NCI-H748 treated with DMSO at 0.1 percent for 48 hours (cell line): Measurements from ENCODE around the gene TOMM7.
"Not testable (repeated sequence)": the region's sequence is repeated elsewhere in the genome, so short reads cannot be mapped to it uniquely, and the experiment has no call there.

ENCODE experiments used
- DNase-seq: peaks from one replicate; lab custom pipeline; 2025; lab: John Stamatoyannopoulos, UW

The TOMM7 gene

DNA sequence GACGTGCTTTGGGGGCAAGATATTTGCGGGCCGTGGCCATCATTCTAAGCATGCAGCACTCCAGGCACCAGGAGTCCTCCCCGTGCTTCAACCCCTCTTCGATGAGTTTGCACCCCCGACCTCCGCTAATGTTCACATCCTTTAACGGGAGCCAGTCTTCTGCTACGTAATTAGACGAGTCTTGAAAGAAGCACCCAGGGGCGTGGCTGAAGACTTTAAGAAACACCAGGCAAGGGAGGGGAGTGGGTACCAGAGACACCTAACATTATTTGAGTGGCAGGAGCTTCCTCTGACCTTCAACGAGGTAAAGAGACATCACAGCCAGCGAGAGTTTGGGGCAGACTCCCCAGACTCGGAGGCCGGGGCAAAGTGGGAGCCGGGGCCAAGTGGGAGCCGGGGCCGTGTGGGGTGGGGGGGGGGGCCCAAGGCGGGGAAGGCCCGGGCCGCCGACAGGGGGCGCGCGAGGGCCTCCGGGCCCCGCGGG is 31.1 kb upstream of the TOMM7 start:
- DNase-seq = no peak

DNA sequence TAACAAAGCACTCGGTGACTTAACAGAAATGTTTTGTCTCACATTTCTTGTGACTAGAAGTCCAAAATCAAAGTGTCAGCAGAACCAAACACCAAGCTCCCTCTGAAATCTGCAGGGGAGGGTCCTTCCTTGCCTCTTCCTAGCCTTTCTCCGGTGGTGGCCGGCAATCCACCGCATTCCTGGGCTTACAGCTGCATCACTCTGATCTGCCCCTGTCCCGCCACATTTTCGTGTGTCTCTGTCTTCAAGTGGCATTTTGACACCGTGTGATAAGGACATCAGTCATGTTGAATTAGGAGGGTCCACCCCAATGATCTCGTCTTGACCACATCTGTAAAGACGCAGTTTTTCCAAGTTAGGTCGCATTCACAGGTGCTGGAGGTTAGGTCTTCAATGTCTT is 30.5 kb upstream of the TOMM7 start:
- DNase-seq = no peak

DNA sequence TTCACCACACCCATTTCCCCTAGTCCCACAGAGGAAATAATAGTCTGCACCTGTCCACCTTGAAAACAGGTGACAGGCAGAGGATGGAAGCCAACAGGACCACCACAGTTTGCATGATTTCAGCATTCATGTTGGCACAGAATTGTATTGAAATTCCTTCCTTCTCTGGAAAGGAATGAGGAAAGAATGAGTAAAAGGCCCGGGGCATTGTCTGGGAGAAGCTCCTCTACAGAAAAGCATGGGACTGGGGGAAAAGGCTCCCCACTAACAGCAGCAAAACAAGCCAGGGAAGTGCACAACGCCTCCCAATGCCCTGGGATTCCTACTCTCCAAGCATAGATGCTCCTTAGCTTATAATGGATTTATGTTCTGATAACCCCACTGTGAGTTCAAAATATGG is 28.5 kb upstream of the TOMM7 start:
- no peak for DNase-seq

DNA sequence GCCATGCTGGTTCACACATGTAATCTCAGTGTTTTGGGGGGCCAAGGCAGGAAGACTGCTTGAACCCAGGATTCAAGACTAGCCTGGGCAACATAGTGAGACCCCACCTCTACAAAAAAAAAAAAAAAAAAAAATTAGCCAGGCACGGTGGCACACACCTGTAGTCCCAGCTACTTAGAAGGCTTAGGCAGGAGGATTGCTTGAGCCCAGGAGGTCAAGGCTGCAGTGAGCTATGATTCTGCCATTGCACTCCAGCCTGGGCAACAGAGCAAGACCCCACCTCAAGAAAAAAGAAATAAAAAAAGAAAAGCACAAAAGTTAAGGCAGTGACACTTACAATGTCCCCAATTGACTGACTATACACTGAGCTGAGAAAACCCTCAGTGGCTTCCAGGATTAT is 27.7 kb upstream of the TOMM7 start:
- DNase-seq = not testable (repeated sequence)

DNA sequence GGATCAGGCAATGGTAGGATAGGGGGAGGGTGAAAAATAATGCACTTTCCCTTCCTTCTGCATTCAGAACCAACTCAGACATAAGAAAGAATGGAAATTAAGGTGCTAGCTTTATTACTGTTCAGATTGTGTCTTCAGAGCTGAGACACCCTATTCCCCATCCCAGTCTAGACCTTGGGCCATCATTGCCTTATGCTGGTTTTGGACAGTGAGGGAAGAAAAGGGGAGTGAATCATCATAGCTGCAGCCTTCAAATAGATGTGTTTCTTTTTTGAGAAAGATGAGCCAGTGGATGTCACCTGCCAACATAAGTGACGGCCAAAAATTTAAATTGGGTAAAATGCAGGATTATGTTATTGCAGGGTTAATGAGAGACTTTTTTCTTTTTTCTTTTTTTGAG is 27.0 kb upstream of the TOMM7 start:
- no peak for DNase-seq

DNA sequence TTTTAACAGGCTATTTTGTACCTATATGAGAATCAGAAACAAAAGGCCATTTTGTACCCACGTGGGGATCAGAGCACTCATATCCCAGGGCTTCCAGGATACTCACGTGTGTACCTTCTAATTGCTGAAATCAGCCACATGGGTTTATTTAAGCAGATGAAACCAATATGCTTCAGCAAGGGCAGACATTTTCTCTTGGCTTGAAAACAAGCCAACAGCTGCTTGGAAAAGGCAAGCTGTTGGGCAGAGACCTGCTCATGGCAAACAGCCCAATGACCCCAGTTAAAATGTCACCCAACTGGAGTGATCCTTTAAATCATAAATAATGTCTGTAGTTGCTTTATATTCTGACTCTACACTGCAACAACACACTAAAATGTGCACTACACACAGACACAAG is 26.5 kb upstream of the TOMM7 start:
- DNase-seq = no peak

DNA sequence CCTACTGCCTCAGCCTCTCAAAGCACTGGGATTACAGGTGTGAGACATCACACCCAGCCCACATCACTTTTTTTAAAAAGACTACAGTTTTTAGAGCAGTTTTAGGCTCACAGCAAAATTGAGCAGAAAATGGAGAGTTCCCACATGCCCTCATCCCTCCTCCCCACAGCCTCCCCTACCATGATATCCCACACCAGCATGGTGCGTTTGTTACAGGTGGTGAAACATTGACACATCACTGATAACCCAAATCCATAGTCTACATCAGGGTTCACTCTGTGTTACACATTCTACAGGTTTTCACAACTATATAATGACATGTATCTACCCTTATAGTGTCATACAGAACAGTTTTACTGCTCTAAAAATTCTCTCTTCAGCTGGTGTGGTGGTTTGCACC is 24.3 kb upstream of the TOMM7 start:
- no peak for DNase-seq

DNA sequence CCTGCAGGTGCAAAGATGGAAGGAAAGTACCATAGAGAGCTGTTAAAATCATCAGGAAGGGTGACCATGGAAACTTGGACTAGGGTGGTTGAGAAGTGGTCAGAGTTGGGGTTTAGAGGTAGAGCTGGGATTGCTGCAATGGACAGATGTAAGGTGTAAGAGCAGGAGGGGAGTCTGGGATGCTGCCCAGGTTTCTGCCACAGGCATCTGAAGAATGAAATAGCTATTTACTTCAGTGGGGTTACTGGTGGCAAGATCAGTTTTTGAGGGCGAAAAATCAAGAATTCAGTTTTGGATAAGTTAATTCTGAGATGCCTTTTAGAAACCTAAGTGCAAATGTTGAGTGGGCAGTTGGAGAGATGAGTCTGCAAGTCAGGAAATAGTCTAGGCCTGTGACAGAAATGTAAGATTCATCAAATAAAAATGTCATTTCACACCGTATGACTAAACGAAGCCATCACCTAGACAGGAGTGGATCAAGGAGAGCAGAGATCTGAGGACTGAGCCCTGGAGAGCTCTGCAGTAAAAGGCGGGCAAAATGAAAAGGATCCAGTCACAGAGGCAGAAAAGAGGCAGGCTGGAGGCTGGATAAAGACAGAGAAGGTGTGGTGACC is 22.7 kb upstream of the TOMM7 start:
- no peak for DNase-seq

DNA sequence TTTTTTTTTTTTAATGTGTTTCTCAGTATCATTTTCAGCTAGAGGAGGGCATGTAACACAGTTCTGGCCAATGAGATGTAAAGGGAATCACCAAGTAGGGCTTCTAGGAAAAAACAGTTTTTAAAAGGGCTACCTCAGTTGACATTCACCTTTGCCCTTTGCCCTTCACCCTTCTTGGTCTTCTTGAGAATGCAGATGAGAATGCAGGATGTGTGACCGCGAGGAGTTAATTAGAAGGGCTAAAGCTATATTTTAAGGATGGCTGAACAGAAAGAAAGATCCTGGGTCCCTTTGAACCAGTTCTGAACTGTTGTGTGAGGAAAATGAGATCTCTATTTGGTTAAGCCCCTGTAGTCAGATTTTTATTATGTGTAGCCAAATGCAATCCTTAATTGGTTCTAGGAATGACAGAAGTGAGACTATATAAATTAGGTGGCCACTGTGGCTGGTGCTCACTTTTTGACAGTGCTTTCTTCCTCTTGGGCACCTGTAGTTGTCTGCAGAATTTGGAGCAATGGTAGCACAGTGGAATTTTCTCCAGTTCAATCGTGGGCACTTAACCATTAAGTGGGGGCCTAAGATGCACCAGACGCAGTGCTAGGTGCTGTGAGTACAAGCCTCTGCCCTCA is 21.1 kb upstream of the TOMM7 start:
- DNase-seq = no peak

DNA sequence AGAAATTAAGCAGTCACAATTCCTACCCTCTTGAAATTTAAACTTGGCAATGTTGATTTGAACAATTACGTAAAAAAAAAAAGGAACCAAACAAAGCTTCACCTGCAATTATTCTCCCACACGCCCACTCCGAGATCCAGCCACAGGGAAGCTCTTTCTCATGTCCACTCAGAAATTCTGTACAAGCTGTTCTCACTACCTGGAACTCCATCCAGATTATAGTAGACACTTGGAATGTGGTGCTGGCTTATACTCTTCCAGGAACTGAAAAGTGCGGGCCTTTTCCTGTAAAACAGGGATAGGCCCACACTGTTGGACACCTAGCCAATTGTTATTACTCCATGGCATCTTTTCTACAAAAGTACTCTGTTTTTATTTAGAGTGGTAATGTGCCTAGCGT is 20.3 kb upstream of the TOMM7 start:
- DNase-seq = no peak

DNA sequence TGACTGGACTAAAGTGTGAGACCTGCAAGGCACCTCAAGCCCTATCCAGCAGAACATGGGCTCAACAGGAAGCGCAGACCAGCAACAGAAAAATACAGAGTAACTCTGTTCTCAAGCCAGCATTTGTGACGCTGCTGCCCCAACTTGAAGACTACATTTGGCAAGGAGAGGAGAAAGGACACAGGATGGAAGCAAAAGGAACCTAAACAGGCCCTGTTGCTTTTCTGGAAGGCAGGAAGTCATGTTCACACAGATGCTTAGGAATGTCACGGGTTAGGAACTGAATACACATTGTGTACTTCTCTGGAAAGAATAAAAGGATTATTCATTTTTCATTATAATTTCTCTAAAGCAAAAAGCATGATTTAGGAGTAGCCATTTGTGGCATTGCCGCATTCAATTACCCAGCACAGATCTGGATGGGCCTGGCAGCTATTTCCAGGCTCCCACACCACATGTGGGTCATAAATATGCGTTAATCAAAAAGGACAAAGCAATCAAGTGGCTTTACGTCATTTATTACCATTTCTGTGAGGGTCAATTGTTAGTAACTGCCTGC is 19.8 kb upstream of the TOMM7 start:
- DNase-seq = no peak

DNA sequence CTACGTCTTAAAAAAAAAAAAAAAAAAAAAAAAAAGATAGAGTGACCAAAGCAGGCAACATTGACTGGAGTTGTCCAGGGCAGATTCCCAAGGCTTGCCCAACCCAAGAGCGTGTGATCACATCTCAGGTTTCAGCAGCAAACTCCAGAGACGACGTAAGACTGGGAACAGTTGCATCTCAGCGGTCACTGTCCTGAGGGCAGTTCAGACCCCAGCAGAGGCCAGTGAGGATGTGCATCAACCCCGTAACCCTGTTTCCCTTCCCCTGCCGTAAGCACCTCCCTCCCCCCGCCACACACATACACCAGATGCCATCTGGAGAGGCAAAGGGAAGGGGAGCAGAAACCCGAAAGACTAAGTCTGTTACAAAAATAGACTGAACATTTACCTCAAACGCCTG is 19.3 kb upstream of the TOMM7 start:
- DNase-seq = no peak

DNA sequence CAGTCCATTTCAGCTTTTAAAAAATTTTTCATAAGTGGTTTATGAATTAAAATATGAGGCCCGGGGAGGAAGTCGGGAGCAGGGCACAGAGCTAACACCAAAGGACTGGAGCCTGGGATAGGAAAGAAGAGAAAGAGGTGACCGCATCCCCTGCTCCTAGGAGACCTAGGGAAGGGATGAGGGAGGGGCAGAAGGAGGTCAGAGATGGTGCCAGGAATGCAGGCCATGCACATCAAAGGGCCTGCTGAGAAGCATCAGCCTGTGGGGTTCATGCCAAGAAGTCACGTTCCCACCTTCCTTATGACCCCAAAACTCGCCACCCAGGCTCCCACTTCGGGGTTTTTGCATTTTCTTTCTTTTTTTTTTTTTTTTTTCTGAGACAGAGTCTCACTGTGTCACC is 14.7 kb upstream of the TOMM7 start:
- DNase-seq = no peak

DNA sequence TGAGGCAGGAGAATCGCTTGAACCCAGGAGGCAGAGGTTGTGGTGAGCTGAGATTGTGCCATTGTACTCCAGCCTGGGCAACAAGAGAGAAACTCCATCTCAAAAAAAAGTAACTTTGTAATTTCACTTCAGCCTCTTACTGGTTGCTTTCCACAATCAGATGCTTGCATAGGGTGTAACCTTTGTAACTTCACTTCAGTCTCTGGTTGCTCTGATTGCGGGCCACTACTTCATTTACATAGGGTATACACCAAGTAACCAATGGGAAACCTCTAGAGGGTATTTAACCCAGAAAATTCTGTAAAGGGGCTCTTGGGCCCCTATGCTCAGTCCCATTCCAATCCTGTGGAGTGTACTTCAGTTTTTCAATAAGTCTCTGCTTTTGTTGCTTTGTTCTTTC is 13.9 kb upstream of the TOMM7 start:
- DNase-seq = not testable (repeated sequence)

DNA sequence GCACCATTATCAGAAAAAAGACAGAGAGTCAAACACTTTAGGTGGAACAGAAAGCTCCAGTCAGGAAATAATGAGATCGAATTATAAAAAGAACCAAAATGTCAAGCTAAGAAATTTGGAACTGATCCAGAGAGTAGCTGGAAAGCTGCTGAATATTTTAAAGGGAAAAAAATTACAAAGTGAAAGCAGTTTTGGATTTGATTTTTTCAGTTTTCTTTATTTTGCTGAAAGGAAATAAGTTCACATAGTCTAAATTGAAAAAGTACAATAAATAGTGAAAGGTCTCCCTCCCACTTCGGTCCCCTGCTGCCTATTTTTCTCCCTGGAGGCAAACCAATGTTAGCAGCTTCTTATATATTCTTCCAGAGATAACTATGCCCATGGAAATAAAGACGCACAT is 11.3 kb upstream of the TOMM7 start:
- DNase-seq = no peak

DNA sequence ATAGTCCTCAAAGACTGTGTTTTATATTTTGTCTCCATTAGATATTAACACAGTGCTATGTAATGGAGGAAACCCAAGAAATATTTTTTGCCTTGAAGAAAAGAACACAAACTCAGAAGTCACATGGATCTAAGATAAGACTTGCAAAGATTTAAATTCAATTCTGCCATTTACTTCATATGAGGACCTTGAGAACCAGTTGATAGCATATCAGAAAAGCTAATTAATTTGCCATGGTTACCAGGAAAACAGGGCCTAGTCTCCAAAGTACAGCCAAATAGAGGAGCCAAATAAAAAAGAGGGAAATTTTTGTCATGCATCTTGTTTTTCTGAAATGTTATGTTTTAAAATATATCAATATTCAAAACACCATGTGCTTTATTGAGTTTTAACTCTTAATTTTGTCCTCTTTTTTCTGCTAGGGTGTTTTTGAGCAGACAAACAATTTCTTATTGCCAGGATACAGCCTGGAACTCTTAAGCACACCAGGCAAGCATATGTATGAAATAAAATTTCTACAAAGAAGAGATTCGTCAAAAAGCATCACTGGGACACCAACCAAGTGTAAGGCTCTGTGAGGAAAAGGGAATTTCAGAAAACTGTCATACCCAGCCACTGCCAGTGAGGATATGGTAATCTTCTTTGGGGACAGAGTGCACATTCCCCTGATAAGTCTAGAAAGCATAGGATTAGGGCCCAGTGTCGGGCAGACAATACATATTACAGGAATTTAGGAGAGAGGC is 10.6 kb upstream of the TOMM7 start:
- DNase-seq = no peak

DNA sequence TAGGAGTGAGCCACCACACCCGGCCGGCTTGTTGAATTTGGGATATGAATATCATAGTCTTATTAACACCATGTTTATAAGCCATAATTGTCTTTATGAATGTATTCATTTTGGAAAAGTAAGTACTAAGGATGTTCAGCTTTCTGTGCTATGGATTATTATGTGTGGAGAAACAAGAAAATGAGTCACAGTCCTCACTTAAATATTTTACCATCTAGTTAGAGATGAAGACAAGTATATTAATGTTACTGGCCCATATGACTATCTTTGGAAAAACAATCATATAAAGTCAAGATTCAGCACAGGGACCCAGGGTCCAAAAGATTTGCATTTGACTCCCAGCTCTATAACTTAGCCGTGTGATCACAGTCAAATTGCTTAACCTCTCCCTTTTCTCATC is 9.8 kb upstream of the TOMM7 start:
- no peak for DNase-seq

DNA sequence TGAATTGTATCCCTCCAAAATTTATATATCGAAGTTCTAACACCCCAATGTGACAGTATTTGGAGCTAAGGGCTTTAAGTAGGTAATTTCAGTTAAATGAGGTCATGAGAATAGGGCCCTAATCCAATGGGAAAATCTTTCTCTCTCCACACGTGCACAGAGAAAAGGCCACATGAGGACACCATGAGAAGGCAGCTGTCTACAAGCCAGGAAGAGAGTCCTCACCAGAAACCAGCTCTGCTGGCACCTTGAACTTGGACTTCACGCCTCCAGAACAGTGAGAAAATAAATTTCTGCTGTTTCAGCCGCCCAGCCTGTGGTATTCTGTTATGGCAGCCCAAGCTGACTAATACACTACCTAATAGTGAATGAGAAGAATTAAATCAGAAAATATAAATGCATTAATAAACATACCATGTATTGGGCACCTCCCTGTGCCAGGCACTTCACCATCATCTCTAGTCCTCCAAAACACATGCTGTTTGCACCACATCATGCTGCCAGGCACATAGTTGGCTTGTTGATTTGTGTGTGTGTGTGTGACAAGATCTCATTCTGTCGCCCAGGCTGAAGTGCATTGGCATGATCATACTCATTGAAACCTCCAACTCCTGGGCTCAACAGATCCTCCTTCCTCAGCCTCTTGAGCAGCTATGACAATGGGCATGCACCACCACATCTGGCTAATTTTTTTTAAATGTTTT is 9.1 kb upstream of the TOMM7 start:
- no peak for DNase-seq

DNA sequence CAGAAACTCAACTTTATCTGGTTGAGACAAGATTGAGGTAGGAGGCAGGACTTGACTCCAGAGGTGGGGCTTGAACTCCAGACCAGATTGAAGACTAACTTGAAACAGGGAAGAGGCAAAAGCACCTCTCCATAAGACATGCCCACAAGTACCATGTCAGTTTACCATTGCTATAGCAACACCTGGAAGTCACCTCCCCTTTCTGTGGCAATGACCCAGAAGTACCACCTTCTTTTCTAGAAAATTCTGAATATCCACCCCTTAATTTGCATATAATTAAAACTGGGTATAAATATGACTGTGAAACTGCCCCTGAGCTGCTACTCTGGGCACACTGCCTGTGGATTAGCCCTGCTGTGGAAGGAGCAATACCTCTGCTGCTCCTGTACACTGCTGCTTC is 4.9 kb upstream of the TOMM7 start:
- no peak for DNase-seq

DNA sequence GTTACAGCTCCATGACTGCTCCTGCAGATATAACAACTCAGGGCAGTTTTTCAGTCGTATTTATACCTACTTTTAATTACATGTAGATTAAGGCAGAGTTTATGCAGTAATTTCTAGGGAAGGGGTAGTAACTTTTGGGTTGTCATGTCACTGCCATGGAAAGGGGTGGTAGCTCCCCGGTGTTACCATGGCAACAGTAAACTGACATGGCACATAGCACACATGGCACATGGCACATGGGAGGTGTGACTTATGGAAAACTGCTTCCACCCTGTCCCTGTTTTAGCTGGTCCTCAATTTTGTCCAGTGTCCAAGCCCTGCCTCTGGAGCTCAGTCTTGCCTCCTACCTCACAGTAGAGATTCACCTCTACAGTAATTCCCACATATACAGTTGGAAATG is 3.9 kb upstream of the TOMM7 start:
- no peak for DNase-seq

DNA sequence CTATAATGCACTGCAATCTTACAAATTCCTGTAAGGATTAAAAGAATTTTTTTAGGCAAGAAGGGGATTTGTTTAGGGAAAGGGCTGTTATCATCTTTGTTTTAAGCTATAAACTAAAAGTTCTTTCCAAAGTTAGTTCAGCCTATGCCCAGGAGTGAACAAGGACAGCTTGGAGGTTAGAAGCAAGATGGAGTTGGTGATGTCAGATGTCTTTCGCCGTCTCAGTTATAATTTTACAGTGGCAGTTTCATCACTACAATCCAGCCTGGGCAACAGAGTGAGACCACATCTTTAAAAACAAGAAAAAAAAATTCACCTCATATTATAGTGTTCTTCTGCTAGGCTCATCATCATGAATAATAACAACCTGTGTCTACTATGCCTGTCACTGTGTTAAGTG is 2.1 kb upstream of the TOMM7 start:
- DNase-seq = no peak

DNA sequence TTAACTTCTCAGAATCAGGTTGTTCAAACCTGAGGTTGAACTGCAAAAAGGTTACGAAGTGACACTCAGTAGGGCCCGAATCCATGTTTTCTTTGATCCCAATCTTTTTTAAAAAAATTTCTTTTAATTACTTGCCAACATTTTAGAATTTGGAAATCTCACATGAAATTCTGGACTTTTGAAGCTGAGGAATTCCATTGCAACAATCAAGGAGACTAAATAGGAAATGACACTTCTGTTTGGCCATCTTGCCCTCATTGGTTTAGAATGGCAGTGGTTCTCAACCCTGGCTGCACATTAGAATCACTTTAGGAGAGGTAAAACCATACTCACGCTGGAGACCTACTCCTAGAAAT is 471 bp upstream of the TOMM7 start:
- no peak for DNase-seq
